ENCODE data around the gene TPK1.

DNA sequence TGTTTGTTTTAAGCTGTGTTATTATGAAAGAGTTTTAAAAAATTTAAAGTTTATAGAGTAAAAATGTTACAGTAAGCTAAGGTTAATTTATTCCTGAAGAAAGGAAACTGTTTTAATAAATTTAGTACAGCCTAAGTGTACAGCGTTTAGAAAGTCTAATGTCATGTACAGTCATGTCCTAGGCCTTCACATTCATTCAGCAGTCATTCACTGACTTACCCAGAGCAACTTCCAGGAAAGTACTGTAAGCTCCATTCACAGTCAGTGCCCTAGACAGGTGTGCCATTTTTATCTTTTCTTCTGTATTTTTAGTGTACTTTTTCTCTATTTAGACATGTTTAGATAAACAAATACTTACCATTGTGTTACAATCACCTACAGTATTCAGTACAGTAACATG is 126.8 kb downstream of the TPK1 start:
- TF ChIP-seq, protein P1, sequence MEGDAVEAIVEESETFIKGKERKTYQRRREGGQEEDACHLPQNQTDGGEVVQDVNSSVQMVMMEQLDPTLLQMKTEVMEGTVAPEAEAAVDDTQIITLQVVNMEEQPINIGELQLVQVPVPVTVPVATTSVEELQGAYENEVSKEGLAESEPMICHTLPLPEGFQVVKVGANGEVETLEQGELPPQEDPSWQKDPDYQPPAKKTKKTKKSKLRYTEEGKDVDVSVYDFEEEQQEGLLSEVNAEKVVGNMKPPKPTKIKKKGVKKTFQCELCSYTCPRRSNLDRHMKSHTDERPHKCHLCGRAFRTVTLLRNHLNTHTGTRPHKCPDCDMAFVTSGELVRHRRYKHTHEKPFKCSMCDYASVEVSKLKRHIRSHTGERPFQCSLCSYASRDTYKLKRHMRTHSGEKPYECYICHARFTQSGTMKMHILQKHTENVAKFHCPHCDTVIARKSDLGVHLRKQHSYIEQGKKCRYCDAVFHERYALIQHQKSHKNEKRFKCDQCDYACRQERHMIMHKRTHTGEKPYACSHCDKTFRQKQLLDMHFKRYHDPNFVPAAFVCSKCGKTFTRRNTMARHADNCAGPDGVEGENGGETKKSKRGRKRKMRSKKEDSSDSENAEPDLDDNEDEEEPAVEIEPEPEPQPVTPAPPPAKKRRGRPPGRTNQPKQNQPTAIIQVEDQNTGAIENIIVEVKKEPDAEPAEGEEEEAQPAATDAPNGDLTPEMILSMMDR (conservative IDR thresholded peaks at IDR 0.05; ENCODE audit: low read depth, low read length), result no peak
- no peak for TF ChIP-seq RAD21 (IDR thresholded peaks at IDR 0.05; ENCODE audit: low read length)
- no peak for TF ChIP-seq RFX5 (IDR thresholded peaks at IDR 0.05; ENCODE audit: low read depth, low read length)
- no peak for TF ChIP-seq MXI1 (IDR thresholded peaks at IDR 0.05; ENCODE audit: borderline replicate concordance, low read depth, low read length)
- no peak for TF ChIP-seq POLR2A (IDR thresholded peaks at IDR 0.05; ENCODE audit: low read depth, low read length)
- no peak for TF ChIP-seq RCOR1 (IDR thresholded peaks at IDR 0.05; ENCODE audit: insufficient replicate concordance, low read length)
- TF ChIP-seq CHD1 (IDR thresholded peaks at IDR 0.05; ENCODE audit: low read depth, low read length), result no peak
- TF ChIP-seq MAZ (IDR thresholded peaks at IDR 0.05; ENCODE audit: borderline replicate concordance, low read depth, low read length), result no peak
- TF ChIP-seq CEBPB (IDR thresholded peaks at IDR 0.05; ENCODE audit: low read depth, low read length), result no peak
- no peak for TF ChIP-seq BHLHE40 (IDR thresholded peaks at IDR 0.05; ENCODE audit: low read depth, low read length)
- TF ChIP-seq, protein P2, sequence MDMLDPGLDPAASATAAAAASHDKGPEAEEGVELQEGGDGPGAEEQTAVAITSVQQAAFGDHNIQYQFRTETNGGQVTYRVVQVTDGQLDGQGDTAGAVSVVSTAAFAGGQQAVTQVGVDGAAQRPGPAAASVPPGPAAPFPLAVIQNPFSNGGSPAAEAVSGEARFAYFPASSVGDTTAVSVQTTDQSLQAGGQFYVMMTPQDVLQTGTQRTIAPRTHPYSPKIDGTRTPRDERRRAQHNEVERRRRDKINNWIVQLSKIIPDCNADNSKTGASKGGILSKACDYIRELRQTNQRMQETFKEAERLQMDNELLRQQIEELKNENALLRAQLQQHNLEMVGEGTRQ (IDR thresholded peaks at IDR 0.05; ENCODE audit: low read depth, low read length), result no peak
- TF ChIP-seq, protein P3, sequence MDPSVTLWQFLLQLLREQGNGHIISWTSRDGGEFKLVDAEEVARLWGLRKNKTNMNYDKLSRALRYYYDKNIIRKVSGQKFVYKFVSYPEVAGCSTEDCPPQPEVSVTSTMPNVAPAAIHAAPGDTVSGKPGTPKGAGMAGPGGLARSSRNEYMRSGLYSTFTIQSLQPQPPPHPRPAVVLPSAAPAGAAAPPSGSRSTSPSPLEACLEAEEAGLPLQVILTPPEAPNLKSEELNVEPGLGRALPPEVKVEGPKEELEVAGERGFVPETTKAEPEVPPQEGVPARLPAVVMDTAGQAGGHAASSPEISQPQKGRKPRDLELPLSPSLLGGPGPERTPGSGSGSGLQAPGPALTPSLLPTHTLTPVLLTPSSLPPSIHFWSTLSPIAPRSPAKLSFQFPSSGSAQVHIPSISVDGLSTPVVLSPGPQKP (IDR thresholded peaks at IDR 0.05; ENCODE audit: borderline replicate concordance, low read depth, low read length), result no peak
- no peak for TF ChIP-seq MAFK (IDR thresholded peaks at IDR 0.05; ENCODE audit: low read depth, low read length)
